Ovary (tissue), 3 donors: Measurements from ENCODE around the gene MROH2A.

Source experiments
- POLR2A ChIP-seq: fragments of 450-650 bp; IDR thresholded peaks from one replicate; pipeline ENCODE4 v1.6.1; 2017; ENCODE audit warnings: antibody characterized with exemption, mild to moderate bottlenecking, moderate library complexity
- TF ChIP-seq, protein P1 (sequence below), 3 donors: fragments of 450-650 bp in 2 of 3; fragments of 200-600 bp in 1 of 3; IDR thresholded peaks; one replicate each; pipeline versions ENCODE4 v1.5.1 to v1.8.0; 2016 to 2022; ENCODE audit warnings: antibody characterized with exemption in 3 of 3, mild to moderate bottlenecking in 1 of 3
- donor health status: DM: no; HTN: no; CAD: no.

GRCh38 chr2:233854241-233854981, 76.3 kb downstream of the MROH2A start, which contains the start of gene HJURP:
- TF ChIP-seq POLR2A, result no peak
- TF ChIP-seq, protein P1, sequence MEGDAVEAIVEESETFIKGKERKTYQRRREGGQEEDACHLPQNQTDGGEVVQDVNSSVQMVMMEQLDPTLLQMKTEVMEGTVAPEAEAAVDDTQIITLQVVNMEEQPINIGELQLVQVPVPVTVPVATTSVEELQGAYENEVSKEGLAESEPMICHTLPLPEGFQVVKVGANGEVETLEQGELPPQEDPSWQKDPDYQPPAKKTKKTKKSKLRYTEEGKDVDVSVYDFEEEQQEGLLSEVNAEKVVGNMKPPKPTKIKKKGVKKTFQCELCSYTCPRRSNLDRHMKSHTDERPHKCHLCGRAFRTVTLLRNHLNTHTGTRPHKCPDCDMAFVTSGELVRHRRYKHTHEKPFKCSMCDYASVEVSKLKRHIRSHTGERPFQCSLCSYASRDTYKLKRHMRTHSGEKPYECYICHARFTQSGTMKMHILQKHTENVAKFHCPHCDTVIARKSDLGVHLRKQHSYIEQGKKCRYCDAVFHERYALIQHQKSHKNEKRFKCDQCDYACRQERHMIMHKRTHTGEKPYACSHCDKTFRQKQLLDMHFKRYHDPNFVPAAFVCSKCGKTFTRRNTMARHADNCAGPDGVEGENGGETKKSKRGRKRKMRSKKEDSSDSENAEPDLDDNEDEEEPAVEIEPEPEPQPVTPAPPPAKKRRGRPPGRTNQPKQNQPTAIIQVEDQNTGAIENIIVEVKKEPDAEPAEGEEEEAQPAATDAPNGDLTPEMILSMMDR (IDR thresholded peaks at IDR 0.05), result no peak
